H1 (cell line): ENCODE data around the gene CGB3. TPM values are rescaled to one million over a fixed set of nuclear protein-coding genes. Genes with fewer than 3 reads are reported as not detected.

Experiments used
- CHD7 ChIP-seq: fragments of 300-600 bp; sonication (generic); IDR thresholded peaks from 2 replicates; pipeline ENCODE4 v1.7.1; 2012; ENCODE audit warnings: low read length, moderate library complexity, mild to moderate bottlenecking, inconsistent platforms; ENCODE audit not compliant: insufficient replicate concordance
- JUND ChIP-seq: IDR thresholded peaks from 2 replicates; pipeline ENCODE4 v1.6.1; 2011; ENCODE audit warnings: mild to moderate bottlenecking, improper control_type of control experiment, low read length
- KDM4A ChIP-seq: IDR thresholded peaks from one replicate; pipeline ENCODE4 v1.7.1; 2012; ENCODE audit warnings: low read depth, mild to moderate bottlenecking, moderate library complexity, low read length, inconsistent platforms; ENCODE audit not compliant: severe bottlenecking
- KDM5A ChIP-seq: fragments of 200-600 bp; IDR thresholded peaks from 2 replicates; pipeline ENCODE4 v1.7.1; 2012; ENCODE audit warnings: mild to moderate bottlenecking, low read length, inconsistent platforms, mixed read lengths
- RBBP5 ChIP-seq: IDR thresholded peaks from 2 replicates; pipeline ENCODE4 v1.7.1; 2012; ENCODE audit warnings: low read depth, mild to moderate bottlenecking, inconsistent platforms, low read length, moderate library complexity, borderline replicate concordance
- polyA plus RNA-seq, 7 experiments: library from polyadenylated mRNA; depleted of rRNA in 3 of 7; stranded (reverse) in 5 of 7; unstranded in 2 of 7; fragments of >200 nt in 5 of 7; fragments of 200-250 nt in 2 of 7; gene quantifications; 1 replicate in 5 of 7; 2 replicates in 1 of 7; 4 replicates in 1 of 7; pipeline versions ENCODE4 v1.2.1 to v1.2.3, GENCODE V29; 2011 to 2013; ENCODE audit warnings: missing spikeins in 2 of 7, mixed read lengths in 2 of 7
- total RNA-seq: library from RNA; stranded (reverse); fragmentation: NEBNext Ultra II Directional; extraction: Animal tissue kit (Norgen Biotek cat#: 25700); gene quantifications from 2 replicates; pipeline ENCODE4 v1.2.1, GENCODE V29; 2021

CGB3 gene
- total and polyA plus RNA-seq, 2 of the 8 experiments (the other 6 are each of a cell fraction or from before 2014, with no cell fraction given) = not detected

GRCh38 chr19:49057636-49058234, 33.6 kb upstream of the CGB3 start, which contains the start of gene CGB7 (continued):
- TF ChIP-seq CHD7 (no peak), KDM5A (no peak), RBBP5 (no peak), JUND (no peak), KDM4A (no peak)
